ENCODE data around the gene CHAT.

Gene CHAT

DNA sequence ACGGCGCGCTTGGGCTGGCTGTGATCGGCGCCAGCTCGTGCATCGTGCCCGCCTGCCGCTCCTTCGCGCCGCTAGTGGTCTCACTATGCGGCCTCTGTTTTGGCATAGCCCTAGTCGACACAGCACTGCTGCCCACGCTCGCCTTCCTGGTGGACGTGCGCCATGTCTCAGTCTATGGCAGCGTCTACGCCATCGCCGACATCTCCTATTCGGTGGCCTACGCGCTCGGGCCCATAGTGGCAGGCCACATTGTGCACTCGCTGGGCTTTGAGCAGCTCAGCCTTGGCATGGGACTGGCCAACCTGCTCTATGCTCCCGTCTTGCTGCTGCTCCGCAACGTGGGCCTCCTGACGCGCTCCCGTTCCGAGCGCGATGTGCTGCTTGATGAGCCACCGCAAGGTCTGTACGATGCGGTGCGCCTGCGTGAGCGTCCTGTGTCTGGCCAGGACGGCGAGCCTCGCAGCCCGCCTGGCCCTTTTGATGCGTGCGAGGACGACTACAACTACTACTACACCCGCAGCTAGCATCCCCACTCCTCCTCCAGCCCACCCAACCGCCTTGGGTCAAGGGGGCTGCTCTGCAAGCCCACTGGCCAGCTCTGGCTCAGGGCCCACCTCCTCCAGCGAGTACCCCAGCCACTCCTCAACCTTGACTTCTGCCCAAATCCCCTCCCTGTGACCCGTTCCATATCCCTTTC is 1.9 kb upstream of the CHAT start:
- no peak for DNase-seq (ENCODE audit: low read depth in 2 of 3, low spot score in 1 of 3)

DNA sequence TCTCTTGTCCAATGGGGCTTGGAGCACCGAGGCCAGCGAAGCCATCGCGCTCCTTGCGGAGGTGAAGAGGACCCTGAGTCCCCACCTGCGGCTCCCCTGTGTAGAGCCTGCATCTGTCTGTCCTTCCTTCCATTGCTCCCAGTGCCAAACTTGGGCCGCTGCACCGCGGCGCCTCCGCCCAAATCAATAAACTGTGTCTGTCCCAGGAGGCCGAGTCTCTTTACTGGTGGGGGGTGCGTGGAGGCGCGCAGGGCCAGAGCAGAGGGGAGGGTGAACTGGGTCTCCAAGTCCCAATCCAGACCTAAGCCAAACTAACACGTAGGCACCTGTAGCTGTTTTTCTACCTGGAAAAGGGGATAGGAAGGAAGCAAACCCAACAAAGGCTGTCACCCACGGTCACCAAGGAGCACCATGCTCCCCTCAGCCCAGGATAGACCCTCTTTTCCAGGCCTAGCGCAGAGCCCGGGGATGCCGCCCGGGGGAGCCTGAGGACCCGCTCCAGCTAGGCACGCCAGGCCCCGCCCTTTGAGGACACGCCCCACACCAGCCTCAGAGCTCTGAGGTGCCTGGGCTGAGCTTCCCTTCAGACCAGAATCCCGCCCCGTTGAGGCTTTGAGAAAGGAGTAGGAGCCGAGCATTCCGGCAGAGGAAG is 1.2 kb upstream of the CHAT start:
- no peak for DNase-seq (ENCODE audit: low read depth in 2 of 3, low spot score in 1 of 3)

DNA sequence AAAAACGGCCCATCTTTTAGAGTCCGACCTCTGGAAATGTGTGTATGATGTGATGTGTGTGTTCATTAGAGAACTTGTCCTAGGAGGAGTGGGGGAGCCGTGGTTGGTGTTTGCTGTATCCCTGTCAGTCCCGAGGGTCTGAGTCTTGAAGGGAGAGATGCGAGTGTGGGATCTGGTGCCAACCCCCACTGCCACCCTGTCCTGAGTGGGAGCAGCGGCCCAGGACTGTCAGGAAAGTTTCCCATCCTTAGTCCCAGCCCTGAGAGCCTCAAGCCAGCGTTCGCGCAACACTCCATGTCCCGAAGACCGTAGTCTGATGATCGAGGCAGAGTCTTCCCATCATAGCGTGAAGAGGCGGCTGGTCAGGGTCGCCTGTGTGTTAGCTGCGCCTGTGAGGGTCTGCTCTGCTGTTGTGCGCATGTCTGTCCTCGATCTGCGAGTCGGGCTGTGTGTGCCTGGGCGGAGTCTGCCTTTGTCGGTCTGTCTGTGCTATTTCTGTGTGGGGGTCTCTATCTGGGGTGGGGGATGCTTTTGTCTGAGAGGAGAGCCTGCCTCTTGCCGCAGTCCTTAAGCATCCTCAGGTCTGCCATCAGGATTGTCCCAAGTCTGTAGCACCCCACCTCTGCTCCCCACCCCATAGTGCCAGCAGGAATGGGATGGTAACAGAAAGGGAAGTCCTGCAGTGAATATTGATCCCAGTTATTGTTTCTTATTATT is 514 bp upstream of the CHAT start:
- no peak for DNase-seq (ENCODE audit: low read depth in 2 of 3, low spot score in 1 of 3)

DNA sequence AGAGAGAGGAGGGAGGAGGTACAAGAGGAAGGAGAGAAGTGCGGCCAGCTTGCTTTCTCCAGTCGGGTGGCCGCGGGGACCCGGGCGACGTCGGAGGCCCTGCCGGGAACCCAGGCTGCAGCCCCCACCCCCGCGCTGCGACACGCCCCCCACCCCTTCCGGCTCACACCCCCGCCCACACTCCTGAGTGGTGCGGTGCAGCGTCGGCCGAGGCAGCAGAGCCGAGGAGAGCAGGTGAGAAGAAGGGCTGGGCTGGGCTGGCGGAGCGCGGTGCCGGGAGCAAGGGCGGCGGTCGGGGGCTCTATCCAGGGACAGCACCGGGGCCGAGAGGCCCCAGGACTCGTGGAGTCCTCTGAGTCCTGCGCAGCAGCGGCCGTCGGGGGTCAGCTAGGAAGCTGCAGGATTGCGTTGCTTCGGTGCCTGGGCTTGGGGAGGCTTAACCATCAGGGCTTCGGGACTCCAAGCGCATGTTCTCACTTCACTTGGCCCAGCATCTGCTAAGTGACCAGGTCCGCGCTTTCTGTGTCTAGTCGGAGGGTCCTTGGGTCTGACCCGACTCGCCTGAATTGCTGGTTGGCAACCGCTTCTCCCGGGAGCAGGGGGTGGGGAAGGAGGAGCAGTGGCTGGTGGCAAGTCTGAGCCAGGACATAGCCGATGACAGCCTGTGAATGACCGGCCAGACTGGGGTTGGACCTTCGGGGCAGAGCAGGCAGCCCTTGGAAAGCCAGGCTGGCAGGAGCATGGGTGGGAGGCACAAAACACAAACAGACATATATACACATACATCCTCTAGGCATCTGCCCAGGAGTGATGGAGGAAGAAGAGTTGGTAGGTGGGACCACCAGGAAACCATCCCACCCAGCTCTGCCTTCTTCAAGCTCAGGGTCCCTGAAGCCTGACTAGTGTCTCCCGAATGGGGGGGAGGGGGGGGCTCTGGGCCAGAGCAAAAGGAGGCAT is 683 bp downstream of the CHAT start:
- no peak for DNase-seq (ENCODE audit: low read depth in 2 of 3, low spot score in 1 of 3)

DNA sequence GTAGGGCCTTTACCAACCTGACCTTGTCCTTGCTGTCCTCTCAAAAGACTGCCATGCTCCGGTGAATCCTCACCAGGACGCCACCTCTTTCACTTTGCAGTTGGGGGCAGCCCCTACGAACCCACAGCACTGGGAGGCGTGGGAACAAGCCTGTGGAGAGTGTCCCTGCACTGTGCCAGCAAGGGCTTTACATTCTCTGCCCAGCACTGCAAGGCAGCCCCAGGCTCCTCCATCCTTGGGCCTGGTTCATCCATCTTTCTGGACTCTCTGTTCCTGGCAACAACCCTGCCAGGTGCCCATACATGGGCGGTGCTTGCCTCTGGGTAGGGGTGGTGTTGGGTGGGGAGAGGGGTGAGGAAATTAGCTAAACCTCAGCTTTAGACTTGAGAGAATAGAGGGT is 1.4 kb downstream of the CHAT start:
- DNase-seq (ENCODE audit: low read depth in 2 of 3, low spot score in 1 of 3): no peak

DNA sequence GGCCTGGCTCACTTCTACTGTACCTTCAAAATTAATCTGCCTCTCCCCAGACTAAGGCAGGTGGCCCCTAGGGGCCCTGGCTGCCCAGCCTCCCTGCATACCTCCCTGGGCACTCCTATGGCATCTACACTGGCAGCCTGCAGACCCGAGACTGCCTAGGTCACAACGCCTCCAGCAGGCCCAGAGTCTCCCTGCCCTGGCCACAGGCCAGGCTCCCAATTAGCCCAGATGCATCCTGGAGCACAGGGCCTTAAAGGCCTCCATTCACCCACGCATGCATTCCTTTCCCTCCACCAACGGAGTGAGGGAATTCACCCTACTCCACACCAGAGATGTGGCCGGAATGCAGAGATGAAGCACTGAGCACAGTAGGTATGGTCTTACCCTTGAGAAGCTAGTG is 1.9 kb downstream of the CHAT start:
- no peak for DNase-seq (ENCODE audit: low read depth in 2 of 3, low spot score in 1 of 3)

DNA sequence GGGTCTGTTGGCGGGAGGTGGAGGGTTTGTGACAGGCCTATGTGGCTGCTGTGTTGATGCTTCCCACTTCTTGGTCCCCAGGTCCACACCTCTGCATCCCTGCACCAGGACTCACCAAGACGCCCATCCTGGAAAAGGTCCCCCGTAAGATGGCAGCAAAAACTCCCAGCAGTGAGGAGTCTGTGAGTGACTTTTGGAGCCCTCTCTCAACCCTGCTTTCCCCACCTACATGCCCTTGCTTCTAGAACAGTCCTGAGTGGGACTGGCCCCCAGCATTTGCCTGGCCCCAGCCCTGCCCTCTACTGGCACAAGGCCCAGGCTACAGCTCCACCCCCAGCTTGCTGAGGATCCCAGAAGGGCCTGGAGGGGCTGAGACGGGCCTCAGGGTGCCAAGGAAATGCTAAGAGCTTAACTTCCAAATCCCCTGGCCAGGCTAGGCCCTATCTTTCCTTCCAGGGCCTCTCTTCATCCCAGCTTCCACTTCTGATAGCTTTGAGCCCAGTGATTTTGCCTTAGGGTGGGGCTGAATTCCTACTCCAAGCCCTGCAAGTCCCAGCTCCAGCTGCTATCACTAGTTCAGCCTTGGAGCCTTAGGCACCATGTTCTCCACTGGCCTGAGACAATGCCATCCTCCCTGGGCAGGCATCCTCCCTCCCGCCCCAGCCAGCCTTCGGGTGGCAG is 2.7 kb downstream of the CHAT start:
- DNase-seq (ENCODE audit: low read depth in 2 of 3, low spot score in 1 of 3): no peak

DNA sequence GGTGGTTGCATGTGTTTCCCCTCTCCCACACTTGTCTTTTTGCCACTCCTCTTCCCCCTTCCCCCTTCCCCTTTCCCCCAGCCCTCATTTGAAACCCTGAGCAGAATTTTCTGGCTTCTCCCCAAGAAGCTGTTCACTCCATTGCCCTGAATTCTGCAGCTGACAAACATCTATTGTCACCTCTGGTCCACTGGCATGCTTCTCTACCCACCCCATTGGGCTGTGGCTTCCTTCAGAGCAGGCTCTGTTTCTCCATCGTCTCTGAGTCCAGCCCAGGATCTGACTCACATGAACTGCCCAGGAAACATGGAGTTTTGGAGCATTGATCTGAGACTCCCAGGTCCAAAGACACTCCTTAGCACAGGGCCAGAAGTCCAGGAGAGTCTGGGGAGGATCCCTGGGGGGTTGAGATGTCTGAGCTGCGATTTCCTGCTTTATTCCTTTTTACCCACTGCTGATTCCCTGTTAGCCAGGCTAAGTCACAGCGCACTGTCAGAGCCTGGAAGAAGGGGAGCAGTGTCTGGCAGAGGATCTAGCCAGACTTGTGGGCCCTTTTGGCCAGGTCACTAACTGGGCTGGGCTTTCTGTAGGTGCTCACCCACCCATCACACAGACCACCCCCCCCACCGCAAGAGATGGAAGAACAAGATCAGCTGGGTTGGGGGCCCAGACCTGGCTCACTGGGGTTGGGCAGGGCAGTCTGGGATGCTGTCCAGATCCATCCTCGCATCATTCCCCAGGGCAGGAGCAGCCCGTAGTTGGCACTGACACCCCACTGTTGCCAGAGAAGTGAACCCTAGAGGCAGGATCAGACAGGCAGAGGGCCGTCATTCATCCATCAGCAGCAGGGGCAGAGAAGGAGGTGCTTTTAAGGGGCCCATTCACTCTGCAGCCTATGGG is 3.5 kb downstream of the CHAT start:
- no peak for DNase-seq (ENCODE audit: low read depth in 2 of 3, low spot score in 1 of 3)

DNA sequence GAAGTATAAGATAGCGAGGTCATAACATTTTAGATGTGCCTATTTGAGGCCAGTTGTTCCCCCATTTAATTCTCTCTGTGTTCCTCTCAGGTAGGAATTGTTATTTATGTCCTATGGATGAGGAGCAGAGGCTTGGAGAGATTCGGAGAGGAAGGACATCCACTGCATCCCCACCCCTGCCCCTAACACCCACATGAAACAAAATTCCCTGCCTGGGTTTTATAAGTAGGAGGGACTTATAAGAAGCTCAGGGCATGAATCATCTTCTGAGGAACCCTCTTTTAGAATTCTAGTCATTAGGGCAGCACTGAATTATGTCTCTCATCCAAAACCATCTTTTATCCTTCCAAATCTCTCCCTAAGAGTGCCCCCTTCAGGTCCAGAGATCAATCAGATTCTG is 5.0 kb downstream of the CHAT start:
- DNase-seq (ENCODE audit: low read depth in 2 of 3, low spot score in 1 of 3): no peak

DNA sequence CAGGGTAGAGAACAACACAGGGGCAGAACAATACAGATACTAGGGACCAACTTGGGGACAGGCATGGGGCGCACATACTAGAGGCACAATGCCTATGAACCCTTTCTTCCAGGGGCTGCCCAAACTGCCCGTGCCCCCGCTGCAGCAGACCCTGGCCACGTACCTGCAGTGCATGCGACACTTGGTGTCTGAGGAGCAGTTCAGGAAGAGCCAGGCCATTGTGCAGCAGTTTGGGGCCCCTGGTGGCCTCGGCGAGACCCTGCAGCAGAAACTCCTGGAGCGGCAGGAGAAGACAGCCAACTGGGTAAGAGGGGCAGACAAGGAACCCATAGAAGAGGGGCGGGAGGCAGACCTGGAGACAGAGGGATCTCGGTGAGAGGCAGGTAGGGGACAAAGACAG is 5.8 kb downstream of the CHAT start:
- DNase-seq (ENCODE audit: low read depth in 2 of 3, low spot score in 1 of 3): no peak

DNA sequence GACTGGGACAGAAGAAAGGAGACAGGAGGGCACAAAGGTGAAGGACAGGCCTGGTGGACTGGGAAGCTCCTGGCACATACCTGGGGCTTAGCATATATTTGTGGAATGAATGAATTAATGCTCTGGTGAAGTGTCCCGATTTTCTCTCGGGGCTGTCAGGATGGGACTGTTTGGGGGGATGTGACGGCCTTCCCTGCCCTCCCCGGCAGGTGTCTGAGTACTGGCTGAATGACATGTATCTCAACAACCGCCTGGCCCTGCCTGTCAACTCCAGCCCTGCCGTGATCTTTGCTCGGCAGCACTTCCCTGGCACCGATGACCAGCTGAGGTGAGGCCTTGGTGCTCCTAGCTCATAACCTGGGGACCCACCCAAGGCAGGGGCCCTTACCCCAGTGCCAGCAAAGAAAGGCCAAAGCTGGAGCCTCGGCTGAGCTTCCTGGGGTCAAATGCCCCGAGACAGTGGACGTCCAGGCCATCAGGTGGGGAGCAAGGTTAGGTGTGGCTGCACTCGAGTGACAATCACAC is 6.5 kb downstream of the CHAT start:
- no peak for DNase-seq (ENCODE audit: low read depth in 2 of 3, low spot score in 1 of 3)

DNA sequence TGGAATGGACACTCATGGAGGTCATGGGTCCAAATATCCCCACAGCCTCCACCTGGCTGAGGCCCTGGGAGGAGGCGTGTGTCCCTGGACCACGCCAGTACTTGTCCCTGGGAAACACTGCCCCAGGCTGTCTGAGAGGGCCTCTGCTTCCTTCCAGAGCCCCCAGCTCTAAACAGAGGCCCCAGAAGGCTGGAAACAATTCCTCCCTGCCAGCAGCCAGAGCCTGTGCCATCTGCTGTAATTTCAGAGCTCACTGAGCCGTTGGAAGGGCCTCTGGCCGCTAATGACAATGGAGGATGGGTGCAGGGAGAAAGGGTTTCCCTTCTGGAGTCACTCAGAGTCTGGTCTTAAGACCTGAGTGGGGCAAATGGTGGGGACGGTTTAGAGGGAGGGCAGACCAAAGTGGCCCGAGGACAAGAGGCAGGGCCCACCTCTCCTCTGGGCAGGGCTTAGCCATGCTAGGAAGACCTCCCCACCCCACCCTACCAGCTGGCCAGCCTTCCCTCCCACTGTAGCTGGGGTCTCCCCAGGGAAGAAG is 7.1 kb downstream of the CHAT start:
- DNase-seq (ENCODE audit: low read depth in 2 of 3, low spot score in 1 of 3): no peak

DNA sequence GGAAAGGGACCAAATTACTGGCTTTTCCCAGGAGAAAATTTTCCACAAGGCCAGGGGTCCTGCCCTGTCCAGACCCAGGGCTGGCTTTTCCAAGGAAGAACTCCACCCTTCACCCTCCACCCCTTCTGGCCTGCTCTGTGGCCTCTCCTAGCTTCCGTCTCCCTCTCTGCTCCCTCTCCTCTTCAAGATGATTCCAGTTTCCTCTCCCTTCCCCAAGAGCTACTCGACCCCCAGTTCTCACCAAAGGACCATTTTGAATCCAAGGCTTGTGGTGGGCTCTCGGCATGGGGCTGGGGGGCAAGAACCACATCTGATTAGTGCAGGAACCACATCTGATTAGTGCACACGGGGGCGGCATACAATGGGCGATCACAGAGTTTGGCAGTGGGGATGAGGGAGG is 7.7 kb downstream of the CHAT start:
- no peak for DNase-seq (ENCODE audit: low read depth in 2 of 3, low spot score in 1 of 3)

DNA sequence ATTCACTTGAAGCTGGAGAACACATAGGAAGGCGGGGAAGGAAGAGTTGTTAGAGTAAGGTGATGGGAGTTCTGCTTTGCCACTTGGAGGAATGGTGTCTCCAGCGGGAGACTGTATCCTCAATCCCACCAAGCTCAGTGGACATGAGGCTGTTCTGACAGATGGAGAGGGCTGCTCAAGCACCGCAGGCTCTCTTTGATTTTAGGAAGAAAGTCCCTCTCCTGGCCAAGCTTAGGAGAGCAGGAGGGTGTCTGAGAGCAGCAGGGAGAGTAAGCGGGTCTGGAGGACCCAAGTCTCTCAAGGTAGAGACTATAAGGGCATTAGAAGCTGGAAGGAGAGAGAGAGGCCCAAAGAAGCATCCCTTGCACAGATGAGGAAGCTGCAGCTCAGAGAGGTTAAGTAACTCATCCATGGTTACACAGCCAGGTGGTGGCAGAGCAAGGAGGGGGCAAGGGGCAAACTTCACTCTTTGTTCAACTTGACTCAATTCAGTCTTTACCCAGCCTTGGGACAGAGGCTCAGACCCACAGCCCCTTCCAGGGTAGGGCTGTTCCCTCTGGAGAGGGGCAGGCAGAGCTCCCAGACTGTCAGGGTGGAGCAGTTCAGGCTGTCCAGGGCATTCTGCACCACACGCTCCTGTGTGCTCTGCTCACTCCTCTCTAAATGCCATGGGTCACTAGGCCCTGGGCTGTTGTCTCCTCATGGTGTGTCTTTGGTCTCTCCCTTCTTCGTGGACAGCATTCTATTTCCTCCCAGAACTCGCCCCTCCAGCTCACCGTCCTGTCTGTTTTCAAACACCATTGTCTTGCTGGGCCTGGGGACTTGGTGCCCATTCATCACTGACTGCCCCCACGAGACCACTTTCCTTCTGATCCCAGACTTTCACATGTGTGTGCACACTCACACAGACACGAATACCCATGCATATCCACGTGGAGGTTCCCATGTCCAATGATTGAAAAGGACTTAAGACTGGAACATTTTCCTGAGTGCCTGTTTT is 8.9 kb downstream of the CHAT start:
- no peak for DNase-seq (ENCODE audit: low read depth in 2 of 3, low spot score in 1 of 3)

DNA sequence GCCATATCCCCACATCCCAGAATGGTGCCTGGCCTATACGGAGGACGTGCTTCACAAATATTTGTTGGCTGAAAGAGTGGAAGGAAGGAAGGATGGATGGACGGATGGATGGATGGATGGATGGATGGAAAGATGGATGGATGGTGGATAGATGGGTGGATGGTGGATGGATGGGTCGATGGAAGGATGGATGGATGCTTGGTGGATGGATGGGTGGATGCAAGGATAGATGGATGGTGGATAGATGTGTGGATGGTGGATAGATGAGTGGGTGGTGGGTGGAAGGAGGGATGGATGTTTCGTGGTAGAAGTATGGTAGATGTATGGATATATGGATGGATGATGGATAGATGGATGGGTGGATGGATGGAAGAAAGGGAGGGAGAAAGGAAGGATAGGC is 10.8 kb downstream of the CHAT start:
- no peak for DNase-seq (ENCODE audit: low read depth in 2 of 3, low spot score in 1 of 3)

DNA sequence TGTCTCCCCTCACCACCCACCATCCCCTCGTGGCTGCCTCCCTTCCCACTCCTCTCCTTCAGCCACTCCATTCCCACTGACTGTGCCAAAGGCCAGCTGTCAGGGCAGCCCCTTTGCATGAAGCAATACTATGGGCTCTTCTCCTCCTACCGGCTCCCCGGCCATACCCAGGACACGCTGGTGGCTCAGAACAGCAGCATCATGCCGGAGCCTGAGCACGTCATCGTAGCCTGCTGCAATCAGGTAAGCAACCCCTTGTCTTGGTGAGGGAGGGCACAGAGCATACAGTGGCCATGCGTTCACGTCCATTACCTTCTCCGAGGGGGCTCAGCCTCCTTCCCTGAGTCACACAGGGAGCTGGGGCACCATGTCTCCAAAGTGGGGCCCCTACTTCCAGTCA is 11.6 kb downstream of the CHAT start:
- no peak for DNase-seq (ENCODE audit: low read depth in 2 of 3, low spot score in 1 of 3)

DNA sequence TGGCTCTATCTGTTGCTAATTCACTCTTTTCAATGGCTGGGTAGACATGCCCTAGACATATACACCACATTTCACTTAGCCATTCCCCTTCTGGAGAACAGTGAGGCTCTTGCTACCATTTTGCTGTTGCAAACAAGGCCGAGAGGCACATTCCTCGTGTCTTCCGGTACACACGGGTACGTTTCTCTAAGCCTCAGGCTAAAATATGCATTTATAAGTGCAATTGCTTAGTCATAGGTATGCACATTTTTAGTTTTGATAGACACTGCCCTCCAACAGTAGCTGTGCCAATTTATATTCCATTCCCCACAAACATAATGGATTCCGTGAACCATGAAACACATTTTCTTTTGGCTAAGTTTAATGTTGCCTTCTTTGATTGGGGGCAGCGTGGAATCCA is 13.2 kb downstream of the CHAT start:
- no peak for DNase-seq (ENCODE audit: low read depth in 2 of 3, low spot score in 1 of 3)

DNA sequence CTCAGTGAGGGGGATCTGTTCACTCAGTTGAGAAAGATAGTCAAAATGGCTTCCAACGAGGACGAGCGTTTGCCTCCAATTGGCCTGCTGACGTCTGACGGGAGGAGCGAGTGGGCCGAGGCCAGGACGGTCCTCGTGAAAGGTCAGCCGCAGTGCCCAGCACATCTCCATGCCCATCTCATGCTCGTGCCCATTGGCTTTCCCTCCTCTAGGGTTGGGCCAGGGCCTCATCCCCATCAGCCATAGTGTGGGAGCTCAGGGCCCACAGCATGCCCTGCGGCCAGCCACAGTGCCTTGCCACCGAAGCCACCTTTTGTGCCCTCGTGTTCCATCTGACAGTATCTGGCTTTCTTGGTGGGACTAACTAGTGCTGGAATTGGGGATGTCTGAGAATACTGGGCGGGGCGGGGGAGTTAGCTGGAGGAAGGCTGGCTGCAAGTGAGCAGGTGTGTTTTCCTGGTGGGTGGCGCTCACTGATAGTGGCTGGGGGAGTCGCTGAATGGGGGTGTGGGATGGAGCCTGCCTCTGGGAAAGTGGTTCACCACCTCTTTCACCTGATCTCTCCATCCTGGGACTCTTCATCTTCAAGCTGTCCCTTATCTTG is 13.9 kb downstream of the CHAT start:
- no peak for DNase-seq (ENCODE audit: low read depth in 2 of 3, low spot score in 1 of 3)
